HG03521 (cell line): ENCODE data around the gene SEC14L5.
A peak's percentile ranks its signal among the peaks of the same experiment; 100 is the strongest.
"Not testable (repeated sequence)": the region's sequence is repeated elsewhere in the genome, so short reads cannot be mapped to it uniquely, and the experiment has no call there.

Experiments
- ATAC-seq: cut with Tn5 transposase; IDR thresholded peaks from one replicate; pipeline ENCODE4 v1.9.1; 2021; ENCODE audit warnings: mild to moderate bottlenecking, moderate library complexity; ENCODE audit not compliant: unreplicated experiment

The SEC14L5 gene

DNA sequence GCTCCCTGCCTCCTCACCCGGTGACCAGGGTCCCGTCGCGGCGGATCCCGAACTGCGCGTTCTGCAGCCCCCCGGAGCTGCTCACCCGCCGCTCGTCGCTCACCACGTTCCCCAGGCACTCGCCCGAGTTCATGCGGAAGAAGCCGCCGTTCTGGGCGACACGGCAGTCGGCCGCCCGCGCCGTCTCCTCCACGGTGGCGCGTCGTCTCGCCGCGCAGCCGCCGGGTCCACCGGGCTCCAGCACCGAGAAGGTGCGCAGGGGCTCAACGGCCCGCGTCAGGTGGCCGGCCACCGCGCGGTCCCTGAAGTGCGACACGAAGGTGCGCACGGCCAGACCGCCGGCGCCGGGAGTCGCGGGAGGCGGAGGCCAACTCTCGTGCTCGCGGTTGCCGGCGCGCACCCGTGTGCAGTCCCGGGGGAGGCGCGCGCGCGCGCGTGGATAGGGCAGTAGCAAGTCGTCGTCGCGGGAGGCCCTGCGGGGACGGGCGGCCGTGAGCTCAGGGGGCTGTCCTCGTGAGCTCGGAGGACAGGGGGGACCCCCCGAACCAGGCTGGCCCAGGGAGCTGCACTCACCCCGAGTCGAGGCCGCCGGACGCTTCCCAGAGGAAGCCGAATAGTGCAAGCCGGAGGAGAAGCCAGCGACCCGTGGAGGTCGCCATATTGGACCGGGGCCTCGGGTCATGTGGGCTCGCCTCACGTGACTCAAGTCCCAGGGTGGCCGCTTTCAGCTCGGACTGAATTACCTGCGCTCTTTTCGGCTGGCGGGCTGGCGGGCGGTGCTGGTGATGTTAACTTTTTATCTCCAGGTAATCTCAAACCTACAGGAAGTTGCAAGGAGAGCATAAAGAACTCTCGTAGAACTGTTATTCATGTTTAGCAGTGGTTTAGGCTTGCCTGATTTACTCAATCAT is 75.4 kb downstream of the SEC14L5 start, which contains the start of gene NAGPA:
TSS of gene NAGPA (minus strand) at position 680 of the 911 bp plus-strand sequence. CDS start at position 659, 21 bp downstream.
- peak; percentile 79 for ATAC-seq

DNA sequence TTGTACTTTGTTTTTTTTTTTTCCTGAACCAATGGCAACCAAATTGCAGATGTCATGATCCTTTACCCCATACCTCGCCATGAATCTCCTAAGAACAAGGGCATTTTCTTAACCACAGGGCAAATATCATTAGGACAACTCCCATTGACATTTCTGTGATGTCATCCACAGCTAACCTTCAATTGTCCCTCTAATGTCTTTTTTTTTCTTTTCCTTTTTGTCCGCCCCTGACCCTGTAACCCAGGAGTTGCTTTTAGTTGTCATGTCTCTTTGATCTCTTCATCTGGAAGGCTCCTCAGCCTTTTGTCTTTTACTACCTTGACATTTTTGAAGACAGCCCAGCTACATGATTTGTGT is 76.0 kb downstream of the SEC14L5 start:
- ATAC-seq, result no peak

DNA sequence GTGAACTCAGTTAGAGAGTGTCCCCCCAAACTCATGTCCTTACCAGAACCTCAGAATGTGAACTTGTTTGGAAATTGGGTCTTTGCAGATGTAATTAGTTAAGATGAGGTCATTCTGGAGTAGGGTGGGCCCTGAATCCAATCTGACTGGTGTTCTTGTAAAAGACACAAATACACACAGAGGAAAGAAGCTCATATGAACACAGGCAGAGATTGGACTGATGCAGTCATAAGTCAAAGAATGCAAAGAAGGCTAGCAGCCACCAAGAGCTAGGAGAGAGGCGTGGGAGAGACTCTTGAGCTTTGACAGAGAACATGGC is 77.7 kb downstream of the SEC14L5 start:
- no peak for ATAC-seq

DNA sequence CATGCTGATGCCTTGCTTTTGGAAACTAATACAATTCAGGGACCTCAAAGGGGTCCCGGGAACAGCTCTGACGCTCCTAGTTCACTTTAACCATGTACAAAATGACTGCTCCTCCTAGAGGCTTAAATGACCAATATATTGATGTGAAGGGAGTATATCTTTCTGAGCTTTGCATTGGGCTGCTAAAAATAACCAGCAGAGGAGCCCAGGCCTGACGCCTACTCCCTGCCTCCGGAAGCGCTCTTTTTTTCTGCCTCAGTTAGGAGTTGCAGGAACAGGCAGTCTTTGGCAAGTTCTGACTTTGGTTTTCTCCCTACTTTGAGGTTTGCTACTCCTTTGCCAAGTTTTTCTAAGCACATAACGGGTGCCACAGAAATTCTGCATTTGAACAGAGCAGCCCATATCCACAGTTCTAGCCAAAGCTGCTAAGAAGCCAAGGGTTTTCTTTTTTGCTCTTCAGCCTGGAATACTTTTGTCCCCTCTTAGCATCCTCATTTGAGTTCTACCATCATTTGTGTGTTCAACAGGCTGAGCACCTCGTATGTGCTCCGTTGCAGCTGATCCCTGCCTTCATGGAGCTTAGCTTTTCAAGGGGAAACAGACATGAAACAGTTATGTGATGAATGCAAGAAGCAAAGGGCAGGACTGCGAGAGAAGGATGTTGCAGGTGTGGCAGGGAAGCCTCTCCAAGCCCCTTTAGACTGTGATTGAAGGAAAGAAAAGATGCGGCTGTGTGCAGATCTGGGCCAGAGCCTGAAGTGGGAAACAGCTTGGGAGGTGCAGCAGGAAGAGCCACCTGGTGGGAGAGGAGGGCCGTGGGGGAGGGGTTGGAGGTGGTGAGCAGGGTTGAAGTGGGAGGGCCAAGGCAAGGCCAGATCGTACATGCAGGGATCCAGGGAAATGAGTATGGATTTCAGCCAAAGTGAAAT is 78.4 kb downstream of the SEC14L5 start:
- no peak for ATAC-seq

DNA sequence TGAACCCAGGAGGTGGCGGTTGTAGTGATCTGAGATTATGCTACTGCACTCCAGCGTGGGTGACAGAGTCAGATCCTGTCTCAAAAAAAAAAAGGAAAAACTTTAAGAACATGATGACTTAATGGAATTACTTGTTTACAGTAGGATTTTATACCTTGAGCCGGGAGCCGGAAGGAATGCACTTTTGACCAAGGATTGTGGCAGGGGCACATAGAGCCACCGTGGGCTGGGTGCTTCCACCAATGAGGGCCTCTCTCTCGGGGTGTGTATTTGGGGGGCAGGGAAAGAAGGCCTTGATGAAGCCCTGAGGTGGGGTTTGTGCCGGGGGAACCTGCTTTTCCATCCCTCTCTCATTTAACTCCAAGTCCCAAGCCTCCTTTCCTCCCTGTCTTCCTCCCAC is 82.3 kb downstream of the SEC14L5 start:
- ATAC-seq, result no peak

DNA sequence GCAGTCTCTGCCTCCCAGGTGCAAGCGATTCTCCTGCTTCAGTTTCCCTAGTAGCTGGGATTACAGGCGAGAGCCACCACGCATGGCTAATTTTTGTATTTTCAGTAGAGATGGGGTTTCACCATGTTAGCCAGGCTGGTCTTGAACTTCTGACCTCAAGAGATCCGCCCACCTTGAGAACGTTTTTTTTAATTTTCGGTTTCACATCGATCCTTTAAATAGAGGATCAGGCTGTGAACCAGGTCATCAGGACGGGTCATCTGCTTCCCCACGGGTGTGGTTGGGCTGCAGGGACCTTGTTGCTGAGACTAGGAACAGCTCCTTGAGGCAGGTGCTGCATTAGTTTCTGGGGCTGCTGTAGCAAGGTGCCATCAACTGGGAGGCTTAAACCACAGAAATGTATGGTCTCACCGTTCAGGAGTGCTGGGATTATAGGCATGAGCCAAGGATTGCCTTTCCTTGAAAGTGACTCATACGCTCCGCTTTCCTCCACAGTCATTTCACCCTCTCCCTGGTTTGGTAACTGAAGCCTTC is 83.5 kb downstream of the SEC14L5 start:
- ATAC-seq, result no peak

DNA sequence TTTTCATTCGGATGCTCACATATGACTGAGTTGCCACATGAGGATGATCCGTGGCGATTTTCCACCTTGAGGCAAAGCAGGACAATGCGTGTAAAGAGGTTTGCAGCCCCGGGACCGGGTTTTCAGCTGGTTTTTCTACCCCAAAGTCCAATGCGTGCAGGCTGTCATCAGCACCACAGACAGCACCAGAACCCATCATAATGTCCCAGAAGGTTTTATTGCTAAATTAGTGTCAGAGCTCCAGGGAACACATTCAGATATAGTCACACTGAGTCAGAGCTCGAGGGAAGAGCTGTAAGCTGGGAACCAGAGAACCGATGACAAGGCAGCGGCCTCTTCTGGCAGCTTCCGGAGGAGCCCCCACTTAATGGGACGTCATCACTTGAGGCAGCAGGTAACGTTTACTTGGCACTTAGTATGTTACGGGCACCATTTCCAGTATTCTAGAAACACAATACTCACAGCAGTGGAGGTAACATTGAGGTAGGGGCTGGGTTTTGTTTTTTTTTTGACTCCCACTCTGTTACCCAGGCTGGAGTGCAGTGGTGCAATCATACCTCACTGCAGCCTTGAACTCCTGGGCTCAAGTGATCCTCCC is 84.5 kb downstream of the SEC14L5 start:
- no peak for ATAC-seq

DNA sequence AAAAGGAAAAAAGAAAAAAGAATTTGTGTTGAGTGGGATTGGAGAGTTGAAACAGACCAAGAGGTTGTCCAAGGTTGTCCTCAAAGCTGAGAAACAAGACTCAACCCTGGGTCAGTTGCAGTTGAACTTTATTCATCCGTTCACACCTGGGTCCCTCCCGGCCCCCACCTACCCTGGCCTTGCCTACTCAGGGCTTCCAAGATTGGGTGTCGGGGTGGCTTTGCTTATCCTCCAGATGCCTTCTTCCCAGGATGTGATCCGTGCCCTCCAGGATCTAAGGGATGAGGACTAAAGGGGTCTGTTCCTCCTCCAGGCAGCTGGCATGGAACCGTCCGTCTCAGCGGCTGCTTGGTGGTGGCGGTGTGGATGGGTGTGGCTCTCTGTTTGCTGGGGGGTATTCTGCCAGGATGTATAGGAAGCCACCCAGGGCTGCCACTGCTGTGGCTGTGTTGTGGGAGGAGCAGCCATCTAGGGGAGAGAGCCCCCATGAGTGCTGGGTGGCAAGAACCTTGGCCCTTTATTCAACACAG is 85.9 kb downstream of the SEC14L5 start:
- ATAC-seq, result no peak

DNA sequence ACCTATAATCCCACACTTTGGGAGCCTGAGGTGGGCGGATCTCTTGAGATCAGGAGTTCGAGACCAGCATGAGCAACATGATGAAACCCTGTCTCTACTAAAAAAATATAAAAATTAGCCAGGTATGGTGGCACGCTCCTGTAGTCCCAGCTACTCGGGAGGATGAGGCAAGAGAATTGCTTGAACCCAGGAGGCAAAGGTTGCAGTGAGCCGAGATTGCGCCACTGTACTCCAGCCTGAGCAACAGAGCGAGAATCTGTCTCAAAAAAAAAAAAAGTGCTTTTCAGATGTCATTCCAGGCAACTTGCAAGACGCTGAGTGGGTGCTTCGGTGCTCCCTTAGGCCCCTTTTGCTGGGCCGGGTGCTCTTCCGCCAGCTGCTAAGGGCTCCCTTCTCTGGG is 86.5 kb downstream of the SEC14L5 start:
- ATAC-seq, result not testable (repeated sequence)

DNA sequence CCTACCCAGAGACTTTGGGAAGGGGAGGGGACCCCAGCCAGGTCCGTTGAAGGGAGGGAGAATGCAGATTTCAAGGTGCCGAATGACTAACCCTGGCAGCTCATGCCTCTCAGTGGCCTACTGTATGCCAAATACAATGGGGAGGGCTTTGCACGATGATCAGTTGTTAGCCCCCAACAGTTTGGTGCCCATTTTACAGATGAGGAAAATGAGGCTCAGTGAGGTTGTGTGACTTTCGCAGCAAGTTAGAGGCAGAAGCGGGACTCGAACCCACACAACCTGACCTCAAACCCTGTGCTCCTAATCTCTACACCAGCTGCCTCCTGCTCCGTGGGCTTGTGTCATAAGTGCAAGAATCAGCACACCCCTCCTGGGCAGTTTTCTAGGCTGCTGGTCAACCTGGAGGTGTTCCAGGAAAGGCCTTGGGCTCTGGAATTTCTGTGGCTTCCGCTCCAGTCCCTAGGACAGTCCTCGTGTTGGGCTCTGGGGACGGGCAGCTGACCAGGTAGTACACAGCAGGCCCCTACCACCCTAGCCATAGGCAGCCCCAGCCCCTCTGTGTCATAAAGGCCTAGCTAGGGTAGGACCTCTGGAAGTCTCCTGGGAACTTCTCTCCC is 87.5 kb downstream of the SEC14L5 start:
- no peak for ATAC-seq

DNA sequence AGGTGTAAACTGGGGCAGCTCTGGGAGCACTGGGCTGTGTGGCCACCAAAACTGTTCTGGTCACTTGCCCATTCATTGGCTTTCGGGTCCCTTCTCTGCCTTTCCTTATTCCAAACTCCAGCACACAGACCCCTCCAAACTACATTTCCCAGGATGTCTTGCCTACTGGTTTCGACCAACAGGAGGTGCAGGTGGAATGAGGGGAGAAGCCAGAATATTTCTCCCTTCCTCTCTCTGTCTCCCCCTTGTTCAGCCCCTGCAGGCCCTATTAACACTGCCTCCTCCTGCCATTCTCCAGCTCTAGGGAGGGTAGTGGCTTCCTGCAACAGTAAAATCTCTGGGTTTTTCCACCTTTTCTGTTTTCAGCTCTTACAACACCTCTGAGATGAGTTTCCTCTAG is 88.8 kb downstream of the SEC14L5 start:
- ATAC-seq, result no peak

DNA sequence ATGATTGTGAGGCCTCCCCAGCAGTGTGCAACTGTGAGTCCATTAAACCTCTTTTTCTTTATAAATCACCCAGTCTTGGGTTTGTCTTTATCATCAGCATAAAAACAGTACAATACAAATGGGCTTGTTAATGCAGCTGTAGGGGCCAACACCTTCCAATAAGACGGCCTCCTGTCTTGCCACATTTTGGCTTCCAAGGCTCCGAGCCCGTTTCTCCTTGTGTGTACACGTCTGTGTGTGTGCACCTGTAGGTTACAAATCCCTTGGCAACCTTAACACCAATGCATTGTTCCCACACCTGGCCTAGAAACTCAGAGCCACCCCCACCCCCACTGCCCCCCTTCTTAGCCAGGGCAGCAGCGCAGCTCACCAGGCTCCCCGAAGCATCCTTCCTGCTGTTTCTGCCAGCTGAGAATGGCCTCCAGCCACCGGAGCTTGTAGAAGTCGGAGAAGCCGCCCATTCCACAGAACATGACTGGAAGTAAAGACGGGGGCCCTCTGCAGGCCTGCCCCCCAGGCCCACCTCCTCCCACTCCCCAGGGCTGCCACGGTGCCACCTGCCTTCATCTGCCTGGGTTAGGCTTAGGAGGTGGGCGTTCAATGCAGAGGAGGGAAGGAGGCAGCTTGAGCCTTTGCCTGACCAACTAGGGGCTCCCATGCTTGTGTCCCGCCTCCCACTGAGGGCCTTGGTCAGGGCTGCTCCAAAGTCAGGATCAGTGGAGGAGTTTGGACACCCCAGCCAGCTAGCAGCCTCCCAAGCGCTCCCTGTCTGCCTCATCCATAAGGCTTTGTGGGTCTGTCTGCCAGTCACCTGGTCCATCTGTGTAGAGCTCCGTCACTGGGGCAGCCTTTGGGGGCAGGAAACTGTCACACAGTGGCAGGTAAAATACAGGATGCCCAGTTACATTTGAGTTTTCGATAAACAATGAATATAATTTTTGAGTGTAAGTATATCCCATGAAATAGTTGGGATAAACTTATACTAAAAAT is 97.0 kb downstream of the SEC14L5 start:
- ATAC-seq, result no peak

DNA sequence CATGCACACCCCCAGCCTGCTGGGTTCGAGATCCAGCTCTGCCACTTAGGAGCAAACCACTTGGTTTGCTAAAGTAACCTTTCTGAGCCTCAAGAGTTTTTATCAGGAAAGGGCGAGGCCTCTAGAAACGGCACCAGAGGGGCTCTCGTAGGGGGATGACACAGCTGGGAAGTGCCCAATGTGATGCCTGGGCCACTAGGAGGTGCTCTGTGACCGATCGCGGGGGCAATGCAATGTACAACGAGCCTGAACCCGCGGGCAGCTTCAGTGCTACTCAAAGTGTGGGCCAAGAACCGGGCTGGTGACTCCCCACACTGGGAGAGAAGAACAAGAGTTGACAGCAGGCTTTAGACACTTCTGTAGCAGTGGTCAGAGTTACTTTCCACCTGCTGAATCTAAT is 98.2 kb downstream of the SEC14L5 start:
- no peak for ATAC-seq

DNA sequence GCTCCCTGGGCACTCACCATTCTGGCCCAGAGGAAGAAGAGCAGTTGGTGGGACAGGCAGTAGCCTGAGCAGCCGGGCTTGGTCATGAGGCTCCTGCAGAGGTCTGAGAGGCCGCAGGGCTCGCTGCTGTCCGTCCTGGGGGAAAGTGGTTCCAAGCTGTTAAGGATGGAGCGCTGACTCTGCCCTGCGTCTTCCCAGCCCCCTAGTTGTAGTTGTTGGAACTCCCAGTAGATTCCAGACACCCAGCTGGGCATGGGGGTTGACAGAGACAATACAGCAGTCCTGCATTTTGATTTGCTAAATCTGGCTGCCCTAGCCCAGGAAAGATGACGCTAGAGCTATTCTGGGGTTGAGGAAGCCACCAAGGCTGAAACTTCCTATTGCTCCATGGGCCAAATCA is 100.3 kb downstream of the SEC14L5 start:
- no peak for ATAC-seq

DNA sequence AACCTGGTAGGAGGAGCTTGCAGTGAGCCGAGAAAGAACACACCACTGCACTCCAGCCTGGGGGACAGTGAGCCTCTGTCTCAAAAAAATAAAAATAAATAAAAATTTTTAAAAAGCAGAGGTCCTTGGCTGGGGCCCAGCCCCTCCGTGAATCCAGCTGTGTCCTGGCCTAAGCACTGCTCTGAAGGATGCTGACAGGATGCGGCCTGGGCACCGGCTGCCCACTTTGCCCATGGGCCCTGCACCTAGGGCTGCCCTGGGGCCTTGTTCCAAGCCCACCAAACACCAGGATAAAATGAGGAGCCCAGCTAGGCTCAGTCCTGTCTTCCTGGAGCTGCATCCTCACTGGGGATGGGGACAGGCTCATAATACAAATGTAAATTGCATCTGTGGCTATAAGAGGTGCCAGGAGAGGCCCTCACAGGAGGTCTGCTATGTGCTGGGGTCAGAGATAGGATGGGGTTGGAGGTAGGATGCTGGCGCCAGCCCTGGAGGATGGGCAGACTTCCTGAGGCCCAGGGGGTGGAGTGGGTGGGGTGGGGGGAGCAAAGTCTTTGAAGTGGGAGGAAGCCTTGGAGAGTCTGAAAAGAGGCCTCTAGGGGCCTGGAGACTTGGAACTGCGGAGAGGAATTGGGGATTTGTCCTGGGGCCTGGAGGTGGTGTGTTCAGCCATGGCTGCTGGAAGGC is 101.4 kb downstream of the SEC14L5 start:
- no peak for ATAC-seq

DNA sequence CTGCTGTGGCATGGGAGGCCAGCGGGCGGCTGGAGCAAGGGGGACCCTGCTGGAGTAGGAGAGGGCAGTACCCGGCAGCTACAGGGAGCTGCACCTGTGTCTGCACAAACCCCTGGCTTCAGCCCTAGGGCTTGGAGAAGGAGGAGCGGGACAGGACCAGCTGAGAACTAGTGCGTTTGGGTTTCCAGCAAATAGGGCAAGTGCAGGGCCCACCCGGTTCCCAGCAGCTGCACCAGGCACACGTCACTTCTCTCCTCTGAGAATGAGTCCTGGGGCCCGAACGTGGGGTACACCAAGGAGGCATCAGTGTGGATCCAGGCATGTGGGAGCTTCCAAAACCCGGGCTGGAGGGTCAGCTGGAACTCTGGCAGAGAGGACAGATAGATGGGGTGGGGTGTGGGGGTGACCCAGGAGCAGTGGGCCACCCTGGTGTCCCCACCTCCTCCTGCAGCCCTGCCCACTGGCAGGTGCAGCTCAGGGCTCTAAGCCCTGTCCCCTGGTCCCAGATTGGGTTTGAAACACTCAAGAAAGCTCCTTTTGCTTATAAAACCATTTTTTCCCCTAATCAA is 102.0 kb downstream of the SEC14L5 start:
- ATAC-seq, result no peak

DNA sequence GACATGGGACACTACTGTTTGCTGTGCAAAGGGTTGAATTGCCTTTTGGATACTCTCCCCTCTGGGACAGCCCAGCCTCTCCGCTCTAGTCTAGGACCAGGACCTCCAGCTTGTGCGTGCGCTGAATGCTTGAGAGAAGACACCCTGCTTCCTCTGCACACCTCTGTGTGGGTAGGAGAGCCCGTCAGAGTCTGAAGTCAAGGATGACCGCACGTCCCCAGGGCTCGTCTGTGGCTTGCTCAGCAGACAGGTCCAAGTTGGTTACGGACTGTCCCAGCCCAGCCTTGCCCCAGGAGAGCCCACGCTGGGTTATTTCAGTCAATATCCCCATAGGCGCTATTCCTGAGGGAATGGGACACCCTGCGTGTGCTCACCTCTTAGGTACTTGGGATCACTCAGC is 103.9 kb downstream of the SEC14L5 start:
- ATAC-seq, result no peak
